ENCODE measurements around the gene MCM7.

MCM7 gene

DNA sequence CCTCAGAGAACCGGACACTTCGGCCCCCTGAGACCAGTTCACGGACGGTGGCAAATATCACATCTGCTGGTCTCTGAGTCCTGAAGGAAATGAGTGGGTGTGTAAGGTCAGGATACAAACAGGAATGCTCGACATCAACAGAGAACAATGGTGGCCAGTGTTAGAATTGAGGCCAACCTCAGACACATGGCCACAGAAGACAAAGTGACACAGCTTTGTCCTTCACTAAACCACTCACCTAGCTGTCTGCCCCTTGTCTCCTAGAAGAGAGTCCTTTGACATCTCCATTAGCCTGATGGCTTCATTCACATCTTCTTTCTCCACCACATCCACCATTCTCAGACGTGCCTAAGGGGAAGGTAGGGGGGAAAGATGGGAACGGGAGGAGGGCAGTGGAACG lies 8.1 kb downstream of the MCM7 start:
- DNase-seq, result no peak

DNA sequence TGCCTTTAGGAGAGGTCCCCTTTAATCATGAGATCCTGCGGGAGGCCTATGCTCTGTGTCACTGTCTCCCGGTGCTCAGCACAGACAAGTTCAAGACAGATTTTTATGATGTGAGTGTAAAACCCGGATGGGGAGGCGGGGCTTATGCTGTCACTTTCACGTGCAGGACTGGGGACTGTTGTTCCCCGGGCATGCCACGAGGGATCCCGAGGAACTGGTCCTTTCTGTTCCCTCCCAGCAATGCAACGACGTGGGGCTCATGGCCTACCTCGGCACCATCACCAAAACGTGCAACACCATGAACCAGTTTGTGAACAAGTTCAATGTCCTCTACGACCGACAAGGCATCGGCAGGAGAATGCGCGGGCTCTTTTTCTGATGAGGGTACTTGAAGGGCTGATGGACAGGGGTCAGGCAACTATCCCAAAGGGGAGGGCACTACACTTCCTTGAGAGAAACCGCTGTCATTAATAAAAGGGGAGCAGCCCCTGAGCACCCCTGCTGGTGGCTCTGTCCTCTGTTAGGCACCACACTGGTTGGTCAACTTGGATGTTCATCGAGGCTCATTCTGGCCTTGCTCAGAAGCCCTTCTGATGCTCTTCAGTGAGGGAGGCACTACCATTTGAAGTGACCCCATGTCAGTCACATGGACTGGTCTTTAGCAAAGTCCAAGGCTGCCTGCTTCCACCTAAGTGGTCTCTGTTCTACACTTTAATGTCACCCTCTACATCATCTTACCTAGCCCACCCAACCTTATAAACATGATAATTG lies 9.6 kb downstream of the MCM7 start:
- no peak for DNase-seq

DNA sequence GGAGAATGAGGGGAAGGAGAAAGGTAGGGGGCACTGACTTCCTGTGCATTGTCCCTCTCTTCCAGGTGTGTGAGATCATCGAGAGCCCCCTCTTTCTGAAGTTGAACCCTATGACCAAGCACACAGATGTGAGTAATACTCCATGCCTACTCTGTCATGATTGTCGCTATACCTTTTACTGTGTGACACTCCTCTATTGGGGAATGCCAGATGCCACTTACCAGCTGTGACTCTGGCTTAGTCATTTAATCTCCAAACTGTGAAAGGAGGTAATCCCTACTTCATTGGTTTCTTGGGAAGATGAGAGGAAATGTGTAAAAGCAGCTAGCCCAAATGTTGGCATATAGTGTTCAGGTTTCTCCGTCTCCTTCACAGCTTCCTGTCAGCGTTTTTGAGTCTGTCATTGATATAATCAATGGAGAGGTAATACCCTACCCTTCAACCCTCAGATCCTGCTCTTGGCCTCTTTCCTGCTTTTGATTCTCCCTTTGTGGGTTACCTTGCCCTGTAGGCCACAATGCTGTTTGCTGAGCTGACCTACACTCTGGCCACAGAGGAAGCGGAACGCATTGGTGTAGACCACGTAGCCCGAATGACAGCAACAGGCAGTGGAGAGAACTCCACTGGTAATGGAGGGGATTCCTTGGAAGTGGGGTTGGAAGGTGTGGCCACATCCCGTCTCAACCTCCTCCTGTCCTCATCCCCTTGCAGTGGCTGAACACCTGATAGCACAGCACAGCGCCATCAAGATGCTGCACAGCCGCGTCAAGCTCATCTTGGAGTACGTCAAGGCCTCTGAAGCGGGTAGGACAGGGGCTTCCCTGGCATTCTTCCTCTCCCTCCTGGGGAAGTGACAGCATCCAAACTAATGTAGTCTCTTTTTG lies 10.4 kb downstream of the MCM7 start:
- DNase-seq, result no peak

DNA sequence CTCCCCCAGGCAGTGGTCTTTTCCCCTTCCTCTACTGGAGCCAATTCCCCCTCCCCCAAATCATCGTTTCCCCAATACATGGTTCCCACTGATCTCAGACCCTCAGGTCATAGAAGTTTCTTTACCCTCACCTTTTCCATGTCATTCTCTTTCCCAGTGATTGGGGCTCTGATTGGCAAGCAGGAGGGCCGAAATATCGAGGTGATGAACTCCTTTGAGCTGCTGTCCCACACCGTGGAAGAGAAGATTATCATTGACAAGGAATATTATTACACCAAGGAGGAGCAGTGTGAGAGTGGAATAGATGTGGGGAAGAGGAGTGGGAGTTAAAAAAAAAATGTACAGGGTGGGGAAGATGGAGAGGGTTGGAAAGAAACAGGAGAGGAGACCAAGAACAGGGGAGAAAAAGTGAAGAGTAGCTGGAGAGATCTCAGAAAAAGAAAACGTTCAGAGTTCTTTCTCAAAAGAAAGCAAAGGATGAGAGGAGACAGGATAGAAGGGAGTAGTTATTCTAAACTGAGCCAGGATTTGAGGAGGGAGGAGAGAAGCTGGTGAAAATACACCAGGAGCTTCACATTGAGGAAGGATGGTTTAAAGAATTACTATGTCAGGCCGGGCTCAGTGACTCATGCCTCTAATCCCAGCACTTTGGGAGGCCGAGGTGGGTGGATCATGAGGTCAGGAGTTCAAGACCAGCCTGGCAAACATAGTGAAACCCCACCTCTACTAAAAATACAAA lies 11.6 kb downstream of the MCM7 start:
- no peak for DNase-seq

DNA sequence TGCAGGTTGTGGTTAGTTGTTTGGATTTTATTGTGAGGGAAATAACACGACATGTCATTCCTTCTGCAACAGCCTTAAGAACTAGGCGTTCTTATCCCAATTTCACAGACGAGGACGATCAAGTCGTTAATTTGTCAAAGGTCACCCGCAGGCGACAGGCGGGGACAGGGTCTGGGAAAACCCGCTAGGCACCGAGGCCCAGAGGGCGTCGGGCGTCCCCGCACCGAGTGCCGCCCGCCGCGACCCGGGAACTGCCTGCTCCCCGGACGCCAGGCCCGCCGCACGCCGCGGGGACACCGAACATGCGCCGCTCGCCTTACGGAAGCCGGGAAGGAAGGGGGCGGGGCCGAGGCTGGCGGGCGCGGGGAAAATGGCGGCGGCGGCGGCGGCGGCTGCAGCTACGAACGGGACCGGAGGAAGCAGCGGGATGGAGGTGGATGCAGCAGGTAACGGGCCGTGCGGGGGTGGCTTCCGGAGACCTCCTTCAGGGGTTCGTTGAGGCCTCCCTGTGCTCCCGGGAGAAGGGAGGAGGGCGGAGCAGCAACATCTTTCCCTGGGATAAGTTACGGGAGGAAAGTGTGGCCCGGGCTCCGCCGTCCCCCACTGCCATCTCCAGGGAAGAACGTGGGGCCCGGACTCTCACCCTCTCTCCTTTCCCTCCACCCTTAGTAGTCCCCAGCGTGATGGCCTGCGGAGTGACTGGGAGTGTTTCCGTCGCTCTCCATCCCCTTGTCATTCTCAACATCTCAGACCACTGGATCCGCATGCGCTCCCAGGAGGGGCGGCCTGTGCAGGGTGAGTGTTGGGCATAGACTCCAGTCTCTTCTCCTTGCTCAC lies 12.4 kb downstream of the MCM7 start, which contains the start of gene COPS6:
COPS6 (plus strand) TSS at position 349 of the 837 bp plus-strand sequence; CDS start at position 371, 22 bp downstream.
- DNase-seq, result peak; percentile 42

DNA sequence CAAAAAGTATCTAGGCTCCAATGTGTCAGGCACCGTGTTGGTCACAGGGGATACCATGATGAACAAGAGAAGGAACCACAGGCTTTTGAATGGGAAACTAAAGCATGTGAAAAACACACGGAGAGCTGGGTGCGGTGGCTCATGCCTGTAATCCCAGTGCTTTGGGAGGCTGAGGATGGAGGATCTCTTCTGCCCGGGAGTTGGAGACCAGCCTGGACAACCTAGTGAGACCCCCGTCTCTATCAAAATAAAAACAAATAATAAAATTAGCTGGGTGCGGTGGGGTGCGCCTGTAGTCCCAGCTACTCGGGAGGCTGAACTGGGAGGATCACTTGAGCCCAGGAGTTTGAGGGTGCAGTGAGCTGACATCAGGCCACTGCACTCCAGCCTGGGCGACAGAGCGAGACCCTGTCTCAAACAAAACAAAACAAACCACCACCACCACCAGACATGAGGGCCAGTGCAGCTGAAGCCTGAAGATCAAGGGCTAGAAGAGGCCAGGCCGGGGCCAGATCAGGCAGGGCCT lies 13.0 kb downstream of the MCM7 start:
- DNase-seq, result no peak

DNA sequence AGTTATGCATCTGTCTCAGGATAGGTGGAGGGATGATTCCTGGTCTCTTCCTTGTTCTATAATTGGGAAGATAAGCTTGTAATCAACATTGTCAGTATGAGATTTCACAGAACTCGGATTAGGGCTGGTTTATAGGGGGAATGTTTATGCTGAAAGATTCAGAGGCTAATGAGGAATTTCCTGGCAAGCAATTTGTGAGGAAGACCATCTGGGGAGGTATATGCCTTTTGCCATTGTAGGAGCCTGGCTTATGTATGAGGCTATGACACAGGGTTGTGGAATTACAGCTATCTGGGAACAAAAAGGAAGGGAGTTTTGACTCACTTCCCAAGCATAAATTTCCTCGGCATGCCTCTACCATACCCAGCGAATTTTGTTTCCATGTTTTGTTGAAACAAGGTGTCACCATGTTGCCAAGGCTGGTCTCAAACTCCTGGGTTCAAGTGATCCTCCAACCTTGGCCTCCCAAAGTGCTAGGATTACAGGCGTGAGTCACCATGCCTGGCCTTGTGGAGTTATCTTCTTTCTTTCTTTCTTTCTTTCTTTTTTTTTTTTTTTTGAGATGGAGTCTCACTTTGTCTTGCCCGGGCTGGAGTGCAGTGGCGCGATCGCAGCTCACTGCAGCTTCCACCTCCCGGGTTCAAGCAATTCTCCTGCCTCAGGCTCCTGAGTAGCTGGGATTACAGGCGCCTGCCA lies 14.0 kb downstream of the MCM7 start:
- peak; percentile 8 for DNase-seq

DNA sequence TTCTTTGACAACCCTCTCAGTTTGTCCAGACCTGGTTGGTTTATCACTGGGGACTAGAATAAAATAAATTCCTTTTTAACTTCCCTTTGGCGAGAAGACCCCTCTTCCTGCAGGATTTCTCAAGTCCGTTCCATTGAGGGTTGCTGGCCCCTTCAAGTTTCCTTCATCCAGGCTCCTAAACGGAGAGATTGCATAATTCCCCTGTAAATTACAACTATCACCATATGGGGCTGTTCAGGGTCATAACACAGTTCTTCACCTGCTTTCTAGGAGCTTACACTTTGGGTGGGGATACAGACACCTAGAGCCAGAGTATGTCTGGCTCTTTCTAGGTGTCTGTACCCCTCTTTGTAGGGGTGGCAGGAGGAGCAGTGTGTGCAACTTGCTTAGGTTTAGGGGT lies 15.7 kb downstream of the MCM7 start:
- no peak for DNase-seq

DNA sequence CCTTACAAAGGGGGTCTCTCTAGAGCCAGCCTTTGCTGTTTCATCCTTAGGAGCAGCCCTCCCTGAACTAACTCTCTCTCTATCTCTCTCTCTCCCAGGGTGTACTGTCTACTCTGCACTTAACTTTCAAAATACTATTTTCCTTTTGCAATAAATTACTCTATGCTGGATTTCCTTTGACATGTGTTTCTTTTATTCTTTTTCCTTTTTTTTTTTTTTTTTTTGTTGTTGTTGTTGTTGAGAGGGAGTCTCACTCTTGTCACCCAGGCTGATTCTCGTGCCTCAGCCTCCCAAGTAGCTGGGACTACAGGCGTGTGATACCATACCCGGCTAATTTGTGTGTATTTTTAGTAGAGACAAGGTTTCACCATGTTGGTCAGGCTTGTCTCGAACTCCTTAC lies 18.2 kb downstream of the MCM7 start:
- DNase-seq, result no peak

DNA sequence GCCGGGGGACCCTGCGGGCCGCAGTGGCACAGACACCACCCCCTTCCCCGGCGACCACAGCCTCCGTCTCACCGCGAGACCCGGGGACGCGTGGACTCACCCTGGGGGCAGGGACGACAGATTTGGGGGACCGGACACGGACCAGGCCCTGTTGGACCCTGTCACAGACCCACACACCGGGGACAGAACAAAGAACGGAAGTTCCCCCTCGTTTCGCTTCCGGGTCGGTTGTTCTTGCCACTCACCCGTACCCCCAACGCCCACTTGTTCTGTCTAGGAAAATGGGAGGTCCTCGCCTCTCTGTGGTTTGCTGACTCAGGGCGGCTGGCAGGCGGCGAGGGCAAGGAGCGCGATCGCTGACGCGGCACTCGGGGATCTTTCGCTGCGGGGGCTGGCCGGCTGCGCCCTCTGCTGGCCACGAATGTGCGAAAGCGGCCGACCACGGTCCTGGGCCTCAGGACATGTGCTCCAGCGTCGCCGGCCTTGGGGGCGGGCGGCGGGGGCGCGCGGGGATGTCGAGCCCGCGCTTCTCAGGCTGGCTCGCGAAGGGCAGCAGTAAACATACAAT lies 19.6 kb downstream of the MCM7 start, which contains the start of gene ZNF3:
ZNF3 (minus strand) TSS at position 189 of the 568 bp plus-strand sequence. CDS start 4,366 bp downstream, outside the sequence.
- peak; percentile 91 for DNase-seq

DNA sequence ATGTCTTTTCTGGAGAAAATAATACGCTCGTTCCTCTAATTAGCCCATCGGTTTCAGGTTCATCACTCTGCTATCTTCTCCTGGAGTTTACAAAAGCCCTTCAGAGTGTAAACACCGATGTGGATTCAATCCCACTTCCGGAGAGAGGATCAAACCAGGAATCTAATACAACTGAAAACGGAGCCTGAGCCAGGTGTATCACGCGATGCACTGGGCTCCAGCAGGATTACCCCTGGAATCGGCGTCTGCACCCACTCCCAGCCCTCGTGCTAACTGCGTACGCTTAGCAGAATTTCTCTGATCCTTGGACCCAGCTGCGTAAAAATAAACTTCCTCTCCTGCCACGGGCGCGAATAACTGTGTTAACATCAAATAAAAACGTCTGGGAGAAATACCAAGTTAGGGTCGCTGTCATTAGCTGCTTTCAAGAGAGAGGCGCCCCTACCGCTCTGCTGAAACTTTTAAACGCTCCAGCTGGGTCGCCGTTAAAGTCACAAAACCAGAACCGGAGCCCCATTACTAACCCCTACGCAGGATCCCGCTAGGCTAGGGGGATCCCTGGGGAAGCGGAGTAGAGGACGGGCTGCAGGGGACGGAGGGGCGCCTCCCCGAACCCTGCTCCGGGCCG lies 20.2 kb downstream of the MCM7 start:
- DNase-seq, result no peak

DNA sequence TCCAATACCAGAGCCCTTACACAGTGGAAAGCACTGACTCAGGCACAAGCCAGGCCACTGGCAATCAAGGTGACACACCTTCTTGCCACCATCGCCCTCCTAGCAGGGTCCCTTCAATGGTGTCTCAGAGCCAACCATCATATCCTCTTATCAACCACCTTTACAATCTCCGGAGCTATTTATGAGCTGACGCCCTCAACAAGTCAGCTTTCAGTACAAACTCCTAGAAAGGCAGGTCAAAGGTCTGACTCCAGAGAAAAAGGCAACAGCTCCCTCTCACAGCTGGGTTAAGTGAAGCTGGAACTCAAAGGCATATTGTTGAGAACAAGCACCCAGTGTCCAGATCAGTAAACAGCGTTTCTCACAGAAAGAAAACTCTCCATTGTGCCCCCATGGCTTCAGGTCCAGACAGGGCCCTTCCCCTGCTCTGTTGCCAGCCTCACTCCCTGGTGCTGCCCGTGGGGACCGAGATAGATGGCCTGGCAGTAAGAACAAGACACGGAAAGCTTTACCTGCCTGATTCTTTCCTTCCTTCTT lies 22.1 kb downstream of the MCM7 start:
- no peak for DNase-seq

DNA sequence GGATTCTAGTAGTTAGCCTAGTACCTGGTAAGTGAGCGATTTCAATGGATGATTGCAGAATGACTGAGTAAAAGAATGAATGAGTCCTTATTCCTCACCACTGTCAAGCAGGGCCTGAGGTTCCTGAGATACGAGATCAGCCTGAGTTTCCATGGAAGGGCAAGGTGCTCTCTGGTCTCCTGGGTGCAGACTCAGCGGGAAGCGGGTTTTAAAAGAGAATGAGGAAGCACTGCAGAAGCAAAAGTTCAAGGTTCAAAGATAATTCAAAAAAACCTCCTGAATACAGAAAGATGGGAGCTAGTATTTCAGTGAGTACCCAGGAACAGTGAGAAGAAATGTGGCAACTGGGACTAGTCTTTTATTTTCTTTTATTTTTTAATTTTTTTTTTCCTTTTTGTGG lies 24.0 kb downstream of the MCM7 start:
- no peak for DNase-seq

DNA sequence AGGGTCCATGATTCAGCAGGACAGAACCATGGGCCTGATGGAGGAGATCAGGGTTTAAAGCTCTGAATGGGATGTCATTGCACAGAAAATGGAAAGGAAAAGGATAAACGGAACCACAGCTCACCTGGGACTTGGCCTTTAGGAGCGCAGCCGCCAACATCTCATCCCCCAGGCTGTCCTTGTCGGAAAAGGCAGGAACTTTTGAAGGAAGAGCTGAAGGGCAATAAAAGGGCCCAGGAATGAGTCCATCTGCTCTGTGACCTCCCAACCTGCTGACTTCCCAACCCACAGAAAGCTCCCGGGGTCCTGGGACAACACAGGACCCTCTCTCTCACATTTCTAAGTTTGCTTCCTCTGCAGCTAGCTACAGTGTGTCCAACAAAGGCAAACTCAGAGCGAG lies 25.8 kb downstream of the MCM7 start:
- no peak for DNase-seq

DNA sequence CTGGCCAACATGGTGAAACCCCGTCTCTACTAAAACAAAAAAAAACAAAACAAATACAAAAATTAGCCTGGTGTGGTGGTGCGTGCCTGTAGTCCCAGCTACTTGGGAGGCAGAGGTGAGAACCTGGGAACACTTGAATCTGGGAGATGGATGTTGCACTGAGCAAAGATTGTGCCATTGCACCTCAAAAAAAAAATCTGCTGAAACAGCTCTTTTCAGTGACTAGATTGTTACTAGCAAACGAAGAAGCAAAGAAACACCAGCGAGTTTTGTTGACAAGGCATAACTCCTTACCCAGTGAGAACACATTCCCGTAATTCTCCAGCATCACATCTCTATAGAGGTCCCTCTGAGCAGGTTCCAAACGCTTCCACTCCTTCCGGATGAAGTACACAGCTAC lies 26.4 kb downstream of the MCM7 start:
- DNase-seq, result no peak

DNA sequence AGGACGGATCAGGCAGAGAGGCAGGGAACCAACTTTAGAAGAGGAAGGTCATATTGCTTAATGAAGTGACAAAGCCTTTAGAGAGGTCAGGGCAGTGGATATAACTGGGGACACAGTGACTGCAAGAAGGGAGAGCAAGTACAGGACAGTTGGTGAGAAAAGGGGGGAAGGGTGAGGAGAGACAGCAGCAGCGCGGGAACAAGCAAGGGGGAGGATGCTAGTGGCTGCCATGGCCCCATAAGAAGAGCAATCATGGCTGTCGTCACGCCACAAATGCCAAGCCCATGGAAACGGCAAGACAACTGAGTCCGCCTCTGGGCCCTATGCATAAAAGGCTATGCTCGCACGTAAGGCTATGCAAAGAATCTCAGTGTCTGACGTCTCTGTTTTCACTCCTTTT lies 28.7 kb downstream of the MCM7 start:
- no peak for DNase-seq

DNA sequence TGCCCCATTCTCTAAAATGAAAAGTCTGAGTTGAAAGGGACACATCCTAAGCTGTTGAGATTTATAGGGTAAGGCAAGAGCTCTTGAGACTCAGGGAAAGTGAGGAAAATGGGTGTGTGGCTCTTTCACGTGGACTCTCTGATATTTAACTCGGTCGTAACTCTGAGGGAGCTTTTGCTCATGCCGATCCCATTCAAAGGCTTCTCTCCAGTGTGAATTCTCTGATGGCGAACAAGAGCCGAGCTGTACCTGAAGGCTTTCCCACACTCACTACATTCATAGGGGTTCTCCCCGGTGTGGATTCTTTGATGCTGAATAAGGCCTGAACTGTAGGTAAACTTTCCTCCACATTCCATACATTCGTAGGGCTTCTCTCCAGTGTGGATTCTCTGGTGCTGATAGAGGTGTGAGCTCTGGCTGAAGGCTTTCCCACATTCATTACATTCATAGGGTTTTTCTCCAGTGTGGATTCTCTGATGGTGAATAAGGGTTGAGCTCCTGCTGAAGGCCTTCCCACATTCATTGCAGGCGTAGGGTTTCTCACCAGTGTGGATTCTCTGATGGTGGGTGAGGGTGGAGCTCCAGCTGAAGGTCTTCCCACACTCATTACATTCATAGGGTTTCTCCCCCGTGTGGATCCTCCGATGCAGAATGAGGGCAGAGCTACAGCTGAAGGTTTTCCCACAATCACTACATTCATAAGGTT lies 30.0 kb downstream of the MCM7 start:
- no peak for DNase-seq

DNA sequence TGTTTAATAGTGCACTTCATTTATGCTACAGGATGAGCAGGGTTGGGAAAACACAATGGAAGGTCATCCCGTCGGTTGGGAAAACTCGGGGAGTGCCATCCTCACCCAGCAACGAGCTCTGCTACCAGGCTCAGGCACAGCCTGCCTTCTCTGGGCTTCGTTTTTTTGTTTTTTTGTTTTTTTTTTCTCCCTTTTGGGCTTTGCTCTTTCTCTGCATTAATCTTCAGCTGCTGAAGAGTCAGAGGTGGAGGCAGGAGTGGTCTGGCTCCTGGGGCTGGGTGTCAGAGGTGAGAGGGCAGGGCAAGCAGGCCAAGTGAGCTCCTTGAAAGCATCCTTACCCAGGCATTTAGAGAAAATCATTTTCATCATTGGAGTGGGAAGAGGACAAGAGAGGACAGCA lies 31.2 kb downstream of the MCM7 start:
- no peak for DNase-seq

DNA sequence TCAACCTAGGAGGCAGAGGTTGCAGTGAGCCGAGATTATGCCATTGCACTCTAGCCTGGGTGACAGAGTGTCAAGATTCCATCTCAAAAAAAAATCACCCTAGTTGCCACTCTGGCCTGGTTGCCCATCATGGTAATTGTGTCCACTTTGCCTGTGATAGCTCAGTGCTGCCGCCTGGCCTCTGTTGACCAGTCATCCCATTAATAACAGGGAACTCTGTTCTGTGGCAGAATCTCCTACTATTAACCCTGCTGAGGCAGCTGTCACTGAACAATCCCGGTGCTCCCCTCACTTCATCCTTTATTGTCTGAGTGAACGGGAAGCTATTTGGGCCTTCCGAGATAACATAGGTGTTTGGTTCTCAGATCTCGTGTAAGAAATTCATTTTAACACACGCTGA lies 34.2 kb downstream of the MCM7 start:
- DNase-seq, result no peak

All from T1000 (cell line).